Measurements from ENCODE around the gene GRID1. TPM values are rescaled to one million over a fixed set of nuclear protein-coding genes. Genes with fewer than 3 reads are reported as not detected.
A peak's percentile ranks its signal among the peaks of the same experiment; 100 is the strongest.

GRID1 gene
- total RNA-seq, 4 donors from 2014 or later = 0.35 to 10.7 (median 1.3) TPM

DNA sequence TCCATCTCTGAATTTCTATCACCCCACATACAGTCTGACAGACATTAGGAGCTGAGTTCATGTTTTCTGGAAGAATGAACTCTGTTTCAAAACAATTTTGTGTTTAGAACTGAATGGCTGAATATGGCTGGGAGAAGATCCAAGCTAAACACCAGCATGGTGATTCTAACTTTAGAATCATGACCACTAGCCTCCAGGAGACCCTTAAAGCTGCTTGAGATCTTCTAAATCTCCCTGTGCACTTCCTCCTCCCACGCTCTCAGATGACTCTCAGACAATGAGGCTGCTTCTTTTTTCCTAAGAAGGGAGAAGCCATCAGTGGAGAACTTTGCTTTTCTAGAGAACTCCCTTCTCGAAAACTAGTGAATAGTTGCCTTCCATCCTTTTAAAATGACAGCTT is 711.2 kb downstream of the GRID1 start:
- H3K36me3 ChIP-seq = no peaks in the 10 kb centered on the region
- H3K4me3 ChIP-seq = no peak overlapping the region
- H3K4me1 ChIP-seq = no peaks in the 10 kb centered on the region
- H3K27me3 ChIP-seq = no peaks in the 10 kb centered on the region
- no peaks in the 10 kb centered on the region for H3K9me3 ChIP-seq
- no peak for DNase-seq
- H3K27ac ChIP-seq = peak overlapping the region in 1 of 4 donors; percentile 25
- TF ChIP-seq POLR2A (IDR thresholded peaks at IDR 0.05) = no peak
- TF ChIP-seq, protein P1, sequence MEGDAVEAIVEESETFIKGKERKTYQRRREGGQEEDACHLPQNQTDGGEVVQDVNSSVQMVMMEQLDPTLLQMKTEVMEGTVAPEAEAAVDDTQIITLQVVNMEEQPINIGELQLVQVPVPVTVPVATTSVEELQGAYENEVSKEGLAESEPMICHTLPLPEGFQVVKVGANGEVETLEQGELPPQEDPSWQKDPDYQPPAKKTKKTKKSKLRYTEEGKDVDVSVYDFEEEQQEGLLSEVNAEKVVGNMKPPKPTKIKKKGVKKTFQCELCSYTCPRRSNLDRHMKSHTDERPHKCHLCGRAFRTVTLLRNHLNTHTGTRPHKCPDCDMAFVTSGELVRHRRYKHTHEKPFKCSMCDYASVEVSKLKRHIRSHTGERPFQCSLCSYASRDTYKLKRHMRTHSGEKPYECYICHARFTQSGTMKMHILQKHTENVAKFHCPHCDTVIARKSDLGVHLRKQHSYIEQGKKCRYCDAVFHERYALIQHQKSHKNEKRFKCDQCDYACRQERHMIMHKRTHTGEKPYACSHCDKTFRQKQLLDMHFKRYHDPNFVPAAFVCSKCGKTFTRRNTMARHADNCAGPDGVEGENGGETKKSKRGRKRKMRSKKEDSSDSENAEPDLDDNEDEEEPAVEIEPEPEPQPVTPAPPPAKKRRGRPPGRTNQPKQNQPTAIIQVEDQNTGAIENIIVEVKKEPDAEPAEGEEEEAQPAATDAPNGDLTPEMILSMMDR (IDR thresholded peaks at IDR 0.05) = no peak

DNA sequence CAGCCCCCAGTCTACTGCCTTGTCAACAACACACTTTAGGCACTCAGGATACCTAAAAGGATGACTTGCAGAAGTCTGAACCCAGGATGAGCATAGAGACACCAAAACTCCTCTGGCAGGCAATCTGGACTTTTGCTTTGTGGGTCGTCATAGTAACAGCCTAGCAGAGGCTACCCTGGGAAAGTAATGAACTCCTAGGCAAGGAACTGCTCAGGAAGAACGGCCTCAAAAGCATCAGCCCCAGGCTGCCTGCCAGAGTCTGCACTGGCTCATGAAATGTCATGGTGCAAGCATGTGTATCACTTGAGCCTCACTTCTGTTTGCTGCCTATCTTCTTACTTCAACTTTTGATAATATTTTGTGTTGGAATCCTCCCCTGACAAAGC is 715.1 kb downstream of the GRID1 start:
- H3K36me3 ChIP-seq = no peaks in the 10 kb centered on the region
- no peaks in the 10 kb centered on the region for H3K27me3 ChIP-seq
- TF ChIP-seq, protein P1 (IDR thresholded peaks at IDR 0.05) = no peak
- TF ChIP-seq POLR2A (IDR thresholded peaks at IDR 0.05) = no peak
- H3K4me3 ChIP-seq = no peak overlapping the region
- no peak overlapping the region for H3K27ac ChIP-seq
- no peaks in the 10 kb centered on the region for H3K4me1 ChIP-seq
- no peaks in the 10 kb centered on the region for H3K9me3 ChIP-seq
- DNase-seq = no peak

DNA sequence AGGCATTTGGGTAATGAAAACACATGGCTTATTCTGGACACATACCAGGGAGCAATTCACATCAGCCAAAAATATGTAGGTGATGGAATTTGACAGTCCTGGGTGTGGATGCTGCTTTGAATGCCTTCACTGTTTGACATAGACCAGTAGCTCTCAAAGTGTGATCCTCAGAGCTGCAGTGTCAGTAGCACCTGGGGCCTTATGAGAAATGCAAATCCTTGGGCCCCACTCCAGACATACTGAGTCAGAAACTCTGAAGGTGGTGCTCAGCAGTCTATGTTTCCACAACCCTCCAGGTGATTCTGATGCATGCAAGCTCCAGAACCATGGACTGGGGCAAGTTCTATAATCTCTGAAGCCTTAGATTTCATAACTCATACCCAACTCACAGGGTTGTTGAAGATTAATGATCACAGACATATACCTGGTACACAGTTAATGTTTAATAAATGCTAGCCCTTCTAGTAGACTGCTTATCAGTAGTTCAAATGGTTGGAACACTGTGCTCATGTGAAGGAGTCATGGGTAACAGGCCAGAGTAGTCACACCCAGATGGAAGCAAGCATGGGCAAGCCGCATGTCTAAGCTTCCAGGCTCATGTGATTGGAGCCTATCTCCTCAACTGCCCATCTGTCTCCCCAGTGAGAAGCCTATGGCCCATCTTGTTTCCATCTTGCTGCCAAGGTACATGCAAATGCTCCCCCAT is 715.7 kb downstream of the GRID1 start:
- TF ChIP-seq, protein P1 (IDR thresholded peaks at IDR 0.05) = no peak
- no peak for TF ChIP-seq POLR2A (IDR thresholded peaks at IDR 0.05)

DNA sequence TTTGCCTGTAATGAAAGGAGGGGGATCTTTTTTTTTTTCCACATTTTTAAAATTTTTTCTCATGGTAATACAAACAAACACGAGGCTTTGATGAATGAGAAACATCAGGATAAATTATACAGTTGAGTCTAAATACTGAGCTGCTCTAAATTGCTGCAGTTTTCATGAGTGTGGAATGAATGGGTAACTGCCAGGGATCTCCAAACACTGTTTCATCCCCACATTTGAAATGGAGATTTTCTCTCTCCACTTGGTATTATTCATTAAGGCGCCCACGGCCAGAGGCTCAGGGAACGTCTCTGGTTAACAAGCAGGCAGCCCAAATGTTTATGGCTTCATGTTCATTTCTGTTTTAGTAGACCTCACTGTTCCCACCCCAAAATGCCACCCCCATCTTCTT is 717.1 kb downstream of the GRID1 start:
- Histone ChIP-seq H3K9me3 (no peaks in the 10 kb centered on the region), H3K27ac (no peak overlapping the region), H3K4me1 (no peaks in the 10 kb centered on the region), H3K27me3 (no peaks in the 10 kb centered on the region), H3K4me3 (no peak overlapping the region), H3K36me3 (no peaks in the 10 kb centered on the region)
- DNase-seq = no peak
- TF ChIP-seq, protein P1 (IDR thresholded peaks at IDR 0.05) = no peak
- TF ChIP-seq POLR2A (IDR thresholded peaks at IDR 0.05) = no peak

More for the DNA sequence above, 715.7 kb downstream of the GRID1 start:
- Histone ChIP-seq H3K4me3 (no peak overlapping the region), H3K36me3 (no peaks in the 10 kb centered on the region), H3K4me1 (no peaks in the 10 kb centered on the region), H3K9me3 (no peaks in the 10 kb centered on the region), H3K27ac (peak overlapping the region in 1 of 4 donors; percentile 65), H3K27me3 (no peaks in the 10 kb centered on the region)
- peak in 1 of 3 donors; percentile 56 for DNase-seq

DNA sequence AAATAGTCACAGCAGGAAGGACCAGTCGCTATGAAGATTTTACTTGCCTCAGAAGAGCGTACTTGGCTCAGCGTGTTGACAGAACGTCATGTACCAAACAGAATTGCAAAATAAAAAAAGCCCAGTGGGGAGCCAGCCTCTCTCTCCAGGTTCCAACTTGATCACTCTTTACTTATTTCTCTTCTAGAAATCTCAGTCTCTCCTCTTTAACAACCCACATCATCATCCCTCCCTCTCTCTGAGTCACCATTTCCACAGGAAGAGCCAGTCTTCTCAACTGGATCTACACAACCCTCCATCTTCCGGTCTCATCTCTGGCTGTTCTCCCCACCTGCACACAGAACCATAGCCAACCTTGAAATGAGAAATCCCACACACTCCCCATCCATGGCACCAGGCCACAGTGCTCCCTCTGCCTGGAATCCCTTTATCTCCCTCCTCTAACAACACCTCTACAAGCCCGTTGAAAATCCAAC is 718.3 kb downstream of the GRID1 start:
- Histone ChIP-seq H3K9me3 (no peaks in the 10 kb centered on the region), H3K36me3 (no peaks in the 10 kb centered on the region), H3K27me3 (no peaks in the 10 kb centered on the region), H3K4me3 (no peak overlapping the region), H3K4me1 (no peaks in the 10 kb centered on the region), H3K27ac (peak overlapping the region in 2 of 4 donors; percentile 19 to 44)
- no peak for TF ChIP-seq POLR2A (IDR thresholded peaks at IDR 0.05)
- TF ChIP-seq, protein P1 (IDR thresholded peaks at IDR 0.05) = no peak
- no peak for DNase-seq

Measured in Peyer's patch (tissue), 4 donors.